Uterus (tissue), 2 donors: ENCODE measurements around the gene EFHC1.

Source experiments
- CTCF ChIP-seq, 4 experiments: fragments of 200-600 bp in 2 of 4; fragments of 450-650 bp in 2 of 4; sonication (generic) in 2 of 4; IDR thresholded peaks; one replicate each; pipeline ENCODE4 v1.5.1; 2016 to 2019; ENCODE audit warnings: antibody characterized with exemption in 4 of 4, mild to moderate bottlenecking in 2 of 4, moderate library complexity in 1 of 4
- POLR2A ChIP-seq, 2 donors: fragments of 450-650 bp; IDR thresholded peaks; one replicate each; pipeline ENCODE4 v1.6.1; 2016; ENCODE audit warnings: antibody characterized with exemption in 2 of 2, mild to moderate bottlenecking in 1 of 2, moderate library complexity in 1 of 2

- TF ChIP-seq CTCF (IDR thresholded peaks at IDR 0.05): no peak
- TF ChIP-seq POLR2A (IDR thresholded peaks at IDR 0.05): no peak
These were observed 74.3 kb downstream of the EFHC1 start for GRCh38 chr6:52494298-52495072.
